ENCODE results near the gene MED13L.

DNA sequence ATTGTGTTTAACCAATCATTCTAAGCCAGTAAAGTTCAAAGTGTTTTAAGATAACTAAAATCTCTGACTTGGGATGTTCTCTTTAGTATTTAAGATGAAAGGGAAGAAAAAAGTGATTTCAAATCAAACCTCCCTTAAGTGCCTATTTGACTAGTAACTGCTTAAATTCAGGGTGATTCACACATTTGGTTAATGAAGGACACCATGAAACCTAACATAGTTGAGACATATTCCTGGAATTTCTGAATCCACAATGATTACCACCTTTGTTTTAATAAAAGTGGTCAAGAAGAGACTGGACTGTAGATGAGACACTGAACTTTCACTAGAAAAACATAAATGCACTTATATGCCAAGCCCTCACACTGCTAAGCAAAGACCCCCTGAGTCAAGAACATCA lies 138.7 kb downstream of the MED13L start:
- no peak for TF ChIP-seq CTCF (IDR thresholded peaks at IDR 0.05)
- no peak for TF ChIP-seq POLR2A (IDR thresholded peaks at IDR 0.05)

All from heart left ventricle (tissue), 13 donors.